SU-DHL-6 (cell line): ENCODE results near the gene SEMA6A.

Source experiments
- H2AFZ ChIP-seq: fragments of 200-600 bp; sonication (generic); 2 replicates; pipeline ENCODE4 v1.6.1; 2014; ENCODE audit warnings: low read depth, mild to moderate bottlenecking, moderate library complexity, mixed read lengths, antibody characterized with exemption, low read length; ENCODE audit not compliant: severe bottlenecking
- H3F3A ChIP-seq: fragments of 200-600 bp; shearing (Covaris generic); 2 replicates; pipeline ENCODE4 v1.6.0; 2016; ENCODE audit warnings: antibody characterized with exemption, mild to moderate bottlenecking; ENCODE audit not compliant: insufficient read depth
- H3K27ac ChIP-seq: fragments of 200-600 bp; sonication (generic); 2 replicates; pipeline ENCODE4 v1.5.1; 2016; ENCODE audit warnings: low read depth, mild to moderate bottlenecking, low read length, moderate library complexity, mixed read lengths
- H3K27me3 ChIP-seq: fragments of 200-600 bp; sonication (generic), shearing (Covaris generic); 2 replicates; pipeline ENCODE4 v1.6.0; 2014; ENCODE audit warnings: mild to moderate bottlenecking, low read length
- H3K36me3 ChIP-seq: fragments of 200-600 bp; sonication (generic); 2 replicates; pipeline ENCODE4 v1.6.1; 2014; ENCODE audit warnings: mild to moderate bottlenecking, low read length, mixed read lengths
- H3K4me2 ChIP-seq: fragments of 300-600, 200-600 bp; shearing (Covaris generic), sonication (generic); 2 replicates; pipeline ENCODE4 v1.6.0; 2014; ENCODE audit warnings: low read length, low read depth, mild to moderate bottlenecking; ENCODE audit not compliant: poor library complexity, severe bottlenecking
- H3K4me3 ChIP-seq: fragments of 200-600 bp; sonication (generic); 2 replicates; pipeline ENCODE4 v1.5.1; 2014; ENCODE audit warnings: antibody characterized with exemption, low read length, mild to moderate bottlenecking, mixed read lengths; ENCODE audit not compliant: insufficient read depth, poor library complexity, severe bottlenecking
- H3K79me2 ChIP-seq: fragments of 200-600 bp; sonication (generic); 2 replicates; pipeline ENCODE4 v1.6.1; 2014; ENCODE audit warnings: mild to moderate bottlenecking, low read length, moderate library complexity; ENCODE audit not compliant: insufficient read depth
- H3K9ac ChIP-seq: fragments of 200-600 bp; sonication (generic); 2 replicates; pipeline ENCODE4 v1.7.0; 2014; ENCODE audit warnings: mild to moderate bottlenecking, low read length
- H3K9me2 ChIP-seq: fragments of 200-600 bp; sonication (generic); replicated peaks from 2 replicates; pipeline ENCODE4 v1.6.1; 2014; ENCODE audit warnings: low read length; ENCODE audit not compliant: insufficient read depth
- H3K9me3 ChIP-seq: fragments of 200-600 bp; sonication (generic); 2 replicates; pipeline ENCODE4 v1.6.1; 2014; ENCODE audit warnings: low read length, mixed read lengths; ENCODE audit not compliant: insufficient read depth
- H4K20me1 ChIP-seq: fragments of 200-600 bp; sonication (generic); 2 replicates; pipeline ENCODE4 v1.6.1; 2014; ENCODE audit warnings: low read depth, mild to moderate bottlenecking, antibody characterized with exemption, low read length, moderate library complexity, mixed read lengths
- CTCF ChIP-seq: fragments of 200-600 bp; sonication (generic); IDR thresholded peaks from one replicate; pipeline ENCODE4 v1.5.1; 2017; ENCODE audit warnings: antibody characterized with exemption, mild to moderate bottlenecking, low read length, moderate library complexity; ENCODE audit not compliant: insufficient read depth, poor library complexity, severe bottlenecking
- EZH2phosphoT487 ChIP-seq: fragments of 200-600 bp; sonication (generic), shearing (Covaris generic); conservative IDR thresholded peaks from 2 replicates; pipeline ENCODE4 v1.6.1; 2018; ENCODE audit warnings: mild to moderate bottlenecking, antibody characterized with exemption, low read length, moderate library complexity, mixed read lengths

The SEMA6A gene

DNA sequence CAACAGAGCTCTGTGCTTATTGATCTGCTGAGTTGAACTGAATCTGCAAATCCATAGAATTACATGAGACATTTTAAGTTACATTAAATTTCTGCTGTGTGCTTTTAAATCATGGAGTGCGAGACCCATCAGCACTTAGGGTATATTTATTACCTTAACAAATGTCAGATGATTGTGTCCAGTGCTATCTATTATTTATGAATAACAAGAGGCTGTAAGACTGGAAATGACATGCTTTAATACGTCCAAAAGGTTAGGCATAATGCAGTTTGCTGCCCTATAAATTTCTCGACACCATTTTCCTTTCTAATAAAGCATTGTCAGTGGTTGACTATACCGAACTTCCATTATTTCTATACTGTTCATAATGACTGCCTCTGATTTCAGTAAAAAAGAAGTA lies 117.6 kb downstream of the SEMA6A start:
- no peaks in the 10 kb centered on the region for H3K9me2 ChIP-seq
- no peak overlapping the region for H3K9ac ChIP-seq
- no peaks in the 10 kb centered on the region for H3K36me3 ChIP-seq
- H3F3A ChIP-seq = no peaks in the 10 kb centered on the region
- no peaks in the 10 kb centered on the region for H3K27me3 ChIP-seq
- H3K79me2 ChIP-seq = no peaks in the 10 kb centered on the region
- TF ChIP-seq EZH2phosphoT487 (no peak), CTCF (no peak)
- no peak overlapping the region for H3K27ac ChIP-seq
- no peaks in the 10 kb centered on the region for H3K9me3 ChIP-seq
- H3K4me2 ChIP-seq = no peak overlapping the region
- no peak overlapping the region for H3K4me3 ChIP-seq
- H4K20me1 ChIP-seq = no peaks in the 10 kb centered on the region
- H2AFZ ChIP-seq = no peak overlapping the region

GRCh38 chr5:116456036-116456435 lies 118.6 kb downstream of the SEMA6A start:
- no peak overlapping the region for H3K9ac ChIP-seq
- no peaks in the 10 kb centered on the region for H3K27me3 ChIP-seq
- no peak overlapping the region for H3K4me2 ChIP-seq
- no peak overlapping the region for H2AFZ ChIP-seq
- no peaks in the 10 kb centered on the region for H3K79me2 ChIP-seq
- no peak for TF ChIP-seq EZH2phosphoT487
- no peak for TF ChIP-seq CTCF
- no peak overlapping the region for H3K4me3 ChIP-seq
- H3K36me3 ChIP-seq = no peaks in the 10 kb centered on the region
- no peaks in the 10 kb centered on the region for H4K20me1 ChIP-seq
- H3K9me2 ChIP-seq = no peaks in the 10 kb centered on the region
- H3K9me3 ChIP-seq = no peaks in the 10 kb centered on the region
- H3F3A ChIP-seq = no peaks in the 10 kb centered on the region
- H3K27ac ChIP-seq = no peak overlapping the region

- H3K9ac ChIP-seq = no peak overlapping the region
- no peak overlapping the region for H3K4me3 ChIP-seq
- H3K27ac ChIP-seq = no peak overlapping the region
- H3K27me3 ChIP-seq = no peaks in the 10 kb centered on the region
- no peak for TF ChIP-seq EZH2phosphoT487
- no peaks in the 10 kb centered on the region for H3F3A ChIP-seq
- H4K20me1 ChIP-seq = no peaks in the 10 kb centered on the region
- no peaks in the 10 kb centered on the region for H3K36me3 ChIP-seq
- no peaks in the 10 kb centered on the region for H3K9me3 ChIP-seq
- no peak overlapping the region for H2AFZ ChIP-seq
- no peaks in the 10 kb centered on the region for H3K9me2 ChIP-seq
- no peak overlapping the region for H3K4me2 ChIP-seq
- H3K79me2 ChIP-seq = no peaks in the 10 kb centered on the region
Observed at GRCh38 chr5:116455061-116455460, 119.6 kb downstream of the SEMA6A start.

DNA sequence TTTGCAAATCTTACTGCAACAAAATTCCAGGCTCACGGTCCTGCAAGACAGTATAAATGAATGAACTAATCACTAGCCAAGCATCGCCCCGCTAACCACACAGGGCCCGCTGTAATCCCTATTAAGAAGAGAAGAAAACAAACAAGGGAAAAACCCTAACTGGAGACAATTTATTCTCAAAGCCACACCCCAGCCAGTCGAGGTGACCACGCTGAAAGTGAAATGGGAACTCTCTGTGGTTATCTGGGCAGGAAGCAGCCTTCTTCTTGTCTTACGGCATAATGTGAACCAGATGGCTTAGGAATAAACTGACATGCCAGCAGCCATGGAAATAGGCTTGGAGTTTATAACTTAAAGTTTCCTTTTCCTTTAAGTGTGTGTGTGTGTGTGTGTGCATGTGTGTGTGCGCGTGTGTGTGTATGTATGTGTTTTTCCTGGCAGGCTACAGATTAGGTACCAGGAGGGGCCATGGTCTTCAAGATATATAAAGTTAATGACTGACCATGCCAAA lies 120.2 kb downstream of the SEMA6A start:
- no peak overlapping the region for H3K9ac ChIP-seq
- no peaks in the 10 kb centered on the region for H3K27me3 ChIP-seq
- H3K9me2 ChIP-seq = no peaks in the 10 kb centered on the region
- H3K4me2 ChIP-seq = no peak overlapping the region
- no peak overlapping the region for H3K4me3 ChIP-seq
- H3K27ac ChIP-seq = no peak overlapping the region
- H3F3A ChIP-seq = no peaks in the 10 kb centered on the region
- no peaks in the 10 kb centered on the region for H3K9me3 ChIP-seq
- no peaks in the 10 kb centered on the region for H3K36me3 ChIP-seq
- no peak overlapping the region for H2AFZ ChIP-seq
- no peaks in the 10 kb centered on the region for H3K79me2 ChIP-seq
- no peaks in the 10 kb centered on the region for H4K20me1 ChIP-seq
- TF ChIP-seq CTCF (no peak), EZH2phosphoT487 (no peak)
